DOHH2 (cell line): Measurements from ENCODE around the gene TEX19.

Experiments used
- EZH2phosphoT487 ChIP-seq: fragments of 200-600 bp; sonication (generic); IDR thresholded peaks from 2 replicates; pipeline ENCODE4 v1.6.1; 2017; ENCODE audit warnings: borderline replicate concordance, mild to moderate bottlenecking, antibody characterized with exemption, low read length, moderate library complexity, mixed read lengths
- TF ChIP-seq, protein P1 (sequence below): fragments of 200-600 bp; sonication (generic); IDR thresholded peaks from one replicate; pipeline ENCODE4 v1.5.1; 2014; ENCODE audit warnings: antibody characterized with exemption, mild to moderate bottlenecking, low read depth, low read length; ENCODE audit not compliant: poor library complexity, severe bottlenecking

DNA sequence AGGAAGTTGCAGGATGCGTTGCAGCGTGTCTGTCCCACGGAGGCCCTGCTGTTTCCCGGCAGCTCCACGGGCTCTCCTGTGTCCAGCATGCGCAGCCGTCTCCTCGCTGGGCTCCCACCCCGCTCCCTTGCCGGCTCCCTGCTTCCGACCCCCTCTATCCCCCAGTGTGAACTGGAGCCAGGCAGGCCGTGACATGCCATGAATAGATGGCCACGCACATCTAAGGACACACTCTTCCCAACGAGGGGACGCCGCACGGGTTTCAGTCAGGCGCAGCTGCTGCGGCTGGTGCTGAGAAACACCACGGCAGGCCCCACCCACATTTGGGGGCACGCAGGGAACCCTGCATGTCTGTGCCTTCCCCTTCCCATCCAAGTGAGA is 49.9 kb downstream of the TEX19 start:
- no peak for TF ChIP-seq EZH2phosphoT487
- TF ChIP-seq, protein P1, sequence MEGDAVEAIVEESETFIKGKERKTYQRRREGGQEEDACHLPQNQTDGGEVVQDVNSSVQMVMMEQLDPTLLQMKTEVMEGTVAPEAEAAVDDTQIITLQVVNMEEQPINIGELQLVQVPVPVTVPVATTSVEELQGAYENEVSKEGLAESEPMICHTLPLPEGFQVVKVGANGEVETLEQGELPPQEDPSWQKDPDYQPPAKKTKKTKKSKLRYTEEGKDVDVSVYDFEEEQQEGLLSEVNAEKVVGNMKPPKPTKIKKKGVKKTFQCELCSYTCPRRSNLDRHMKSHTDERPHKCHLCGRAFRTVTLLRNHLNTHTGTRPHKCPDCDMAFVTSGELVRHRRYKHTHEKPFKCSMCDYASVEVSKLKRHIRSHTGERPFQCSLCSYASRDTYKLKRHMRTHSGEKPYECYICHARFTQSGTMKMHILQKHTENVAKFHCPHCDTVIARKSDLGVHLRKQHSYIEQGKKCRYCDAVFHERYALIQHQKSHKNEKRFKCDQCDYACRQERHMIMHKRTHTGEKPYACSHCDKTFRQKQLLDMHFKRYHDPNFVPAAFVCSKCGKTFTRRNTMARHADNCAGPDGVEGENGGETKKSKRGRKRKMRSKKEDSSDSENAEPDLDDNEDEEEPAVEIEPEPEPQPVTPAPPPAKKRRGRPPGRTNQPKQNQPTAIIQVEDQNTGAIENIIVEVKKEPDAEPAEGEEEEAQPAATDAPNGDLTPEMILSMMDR, result no peak
